ENCODE measurements around the gene PCSK1. TPM values are rescaled to one million over a fixed set of nuclear protein-coding genes. Genes with fewer than 3 reads are reported as not detected.
"Not testable (repeated sequence)": the region's sequence is repeated elsewhere in the genome, so short reads cannot be mapped to it uniquely, and the experiment has no call there.

The PCSK1 gene
- total RNA-seq, 1 donor from 2014 or later: 0.41 TPM

- H3K27ac Mint-ChIP-seq (ENCODE audit: unreplicated experiment): no peak overlapping the region
- no peak for DNase-seq (ENCODE audit: low spot score)
- TF ChIP-seq, protein P1, sequence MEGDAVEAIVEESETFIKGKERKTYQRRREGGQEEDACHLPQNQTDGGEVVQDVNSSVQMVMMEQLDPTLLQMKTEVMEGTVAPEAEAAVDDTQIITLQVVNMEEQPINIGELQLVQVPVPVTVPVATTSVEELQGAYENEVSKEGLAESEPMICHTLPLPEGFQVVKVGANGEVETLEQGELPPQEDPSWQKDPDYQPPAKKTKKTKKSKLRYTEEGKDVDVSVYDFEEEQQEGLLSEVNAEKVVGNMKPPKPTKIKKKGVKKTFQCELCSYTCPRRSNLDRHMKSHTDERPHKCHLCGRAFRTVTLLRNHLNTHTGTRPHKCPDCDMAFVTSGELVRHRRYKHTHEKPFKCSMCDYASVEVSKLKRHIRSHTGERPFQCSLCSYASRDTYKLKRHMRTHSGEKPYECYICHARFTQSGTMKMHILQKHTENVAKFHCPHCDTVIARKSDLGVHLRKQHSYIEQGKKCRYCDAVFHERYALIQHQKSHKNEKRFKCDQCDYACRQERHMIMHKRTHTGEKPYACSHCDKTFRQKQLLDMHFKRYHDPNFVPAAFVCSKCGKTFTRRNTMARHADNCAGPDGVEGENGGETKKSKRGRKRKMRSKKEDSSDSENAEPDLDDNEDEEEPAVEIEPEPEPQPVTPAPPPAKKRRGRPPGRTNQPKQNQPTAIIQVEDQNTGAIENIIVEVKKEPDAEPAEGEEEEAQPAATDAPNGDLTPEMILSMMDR (IDR thresholded peaks at IDR 0.05; ENCODE audit: unreplicated experiment): no peak
- no peaks in the 10 kb centered on the region for H3K4me1 Mint-ChIP-seq (ENCODE audit: unreplicated experiment)
- no peak overlapping the region for H3K4me3 Mint-ChIP-seq (ENCODE audit: unreplicated experiment)
- no peaks in the 10 kb centered on the region for H3K9me3 Mint-ChIP-seq (ENCODE audit: unreplicated experiment)
- H3K27me3 Mint-ChIP-seq (ENCODE audit: unreplicated experiment): no peaks in the 10 kb centered on the region
- no peaks in the 10 kb centered on the region for H3K36me3 Mint-ChIP-seq (ENCODE audit: low read depth, unreplicated experiment)
Measured at GRCh38 chr5:96404191-96404867, 28.7 kb downstream of the PCSK1 start.

GRCh38 chr5:96402500-96402899 is 30.5 kb downstream of the PCSK1 start:
- TF ChIP-seq, protein P1 (IDR thresholded peaks at IDR 0.05; ENCODE audit: unreplicated experiment): no peak

GRCh38 chr5:96396878-96397277 is 36.2 kb downstream of the PCSK1 start:
- no peak for DNase-seq (ENCODE audit: low spot score)
- no peak overlapping the region for H3K27ac Mint-ChIP-seq (ENCODE audit: unreplicated experiment)
- TF ChIP-seq, protein P1 (IDR thresholded peaks at IDR 0.05; ENCODE audit: unreplicated experiment): no peak
- H3K4me1 Mint-ChIP-seq (ENCODE audit: unreplicated experiment): no peaks in the 10 kb centered on the region
- H3K27me3 Mint-ChIP-seq (ENCODE audit: unreplicated experiment): no peaks in the 10 kb centered on the region
- no peaks in the 10 kb centered on the region for H3K9me3 Mint-ChIP-seq (ENCODE audit: unreplicated experiment)
- H3K4me3 Mint-ChIP-seq (ENCODE audit: unreplicated experiment): no peak overlapping the region
- H3K36me3 Mint-ChIP-seq (ENCODE audit: low read depth, unreplicated experiment): no peaks in the 10 kb centered on the region

More at GRCh38 chr5:96402500-96402899, 30.5 kb downstream of the PCSK1 start:
- DNase-seq (ENCODE audit: low spot score): no peak
- no peaks in the 10 kb centered on the region for H3K9me3 Mint-ChIP-seq (ENCODE audit: unreplicated experiment)
- no peaks in the 10 kb centered on the region for H3K27me3 Mint-ChIP-seq (ENCODE audit: unreplicated experiment)
- H3K4me1 Mint-ChIP-seq (ENCODE audit: unreplicated experiment): no peaks in the 10 kb centered on the region
- H3K4me3 Mint-ChIP-seq (ENCODE audit: unreplicated experiment): no peak overlapping the region
- H3K27ac Mint-ChIP-seq (ENCODE audit: unreplicated experiment): no peak overlapping the region
- H3K36me3 Mint-ChIP-seq (ENCODE audit: low read depth, unreplicated experiment): no peaks in the 10 kb centered on the region

DNA sequence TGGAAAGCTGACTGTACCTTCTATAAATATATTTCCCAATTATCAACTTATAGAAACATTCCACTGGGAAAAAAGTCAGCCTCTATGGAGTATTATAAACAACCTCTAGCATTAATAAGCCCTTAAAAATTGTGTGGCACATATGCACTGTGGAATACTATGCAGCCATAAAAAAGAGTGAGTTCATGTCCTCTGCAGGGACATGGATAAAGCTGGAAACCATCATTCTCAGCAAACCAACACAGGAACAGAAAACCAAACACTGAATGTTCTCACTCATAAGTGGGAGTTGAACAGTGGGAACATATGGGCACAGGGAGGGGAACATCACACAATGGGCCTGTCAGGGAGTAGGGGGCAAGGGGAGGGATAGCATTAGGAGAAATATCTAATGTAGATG is 37.8 kb downstream of the PCSK1 start:
- H3K4me1 Mint-ChIP-seq (ENCODE audit: unreplicated experiment); H3K36me3 Mint-ChIP-seq (ENCODE audit: low read depth, unreplicated experiment); H3K27me3 Mint-ChIP-seq (ENCODE audit: unreplicated experiment); H3K4me3 Mint-ChIP-seq (ENCODE audit: unreplicated experiment); H3K27ac Mint-ChIP-seq (ENCODE audit: unreplicated experiment); H3K9me3 Mint-ChIP-seq (ENCODE audit: unreplicated experiment); DNase-seq (ENCODE audit: low spot score): not testable (repeated sequence)

GRCh38 chr5:96391921-96392320 is 41.1 kb downstream of the PCSK1 start:
- no peak overlapping the region for H3K4me3 Mint-ChIP-seq (ENCODE audit: unreplicated experiment)
- no peak for DNase-seq (ENCODE audit: low spot score)

More at GRCh38 chr5:96391921-96392320, 41.1 kb downstream of the PCSK1 start:
- no peaks in the 10 kb centered on the region for H3K36me3 Mint-ChIP-seq (ENCODE audit: low read depth, unreplicated experiment)
- no peaks in the 10 kb centered on the region for H3K9me3 Mint-ChIP-seq (ENCODE audit: unreplicated experiment)
- no peaks in the 10 kb centered on the region for H3K4me1 Mint-ChIP-seq (ENCODE audit: unreplicated experiment)
- TF ChIP-seq, protein P1 (IDR thresholded peaks at IDR 0.05; ENCODE audit: unreplicated experiment): no peak
- H3K27ac Mint-ChIP-seq (ENCODE audit: unreplicated experiment): no peak overlapping the region
- H3K27me3 Mint-ChIP-seq (ENCODE audit: unreplicated experiment): no peaks in the 10 kb centered on the region

Data from endothelial cell (in vitro differentiated cells).